ENCODE data around the gene ATXN1.

The ATXN1 gene

GRCh38 chr6:16696496-16696895 is 64.8 kb downstream of the ATXN1 start:
- DNase-seq: no peak

GRCh38 chr6:16694781-16695578 is 66.3 kb downstream of the ATXN1 start:
- DNase-seq: no peak

- no peak for DNase-seq
These were observed 69.9 kb downstream of the ATXN1 start for GRCh38 chr6:16691324-16691723.

- no peak for DNase-seq
These were observed 70.6 kb downstream of the ATXN1 start for GRCh38 chr6:16690608-16691142.

GRCh38 chr6:16689788-16690607 is 71.3 kb downstream of the ATXN1 start:
- DNase-seq: no peak

GRCh38 chr6:16688984-16689636 is 72.2 kb downstream of the ATXN1 start:
- no peak for DNase-seq

GRCh38 chr6:16688436-16688835 is 72.8 kb downstream of the ATXN1 start:
- DNase-seq: no peak

GRCh38 chr6:16687045-16687444 is 74.2 kb downstream of the ATXN1 start:
- DNase-seq: peak; percentile 70

- DNase-seq: peak; percentile 34
These were observed 76.2 kb downstream of the ATXN1 start for GRCh38 chr6:16684896-16685554.

GRCh38 chr6:16684195-16684689 is 77.0 kb downstream of the ATXN1 start:
- peak; percentile 56 for DNase-seq

GRCh38 chr6:16683641-16684194 is 77.5 kb downstream of the ATXN1 start:
- peak; percentile 89 for DNase-seq

GRCh38 chr6:16681260-16681873 is 79.9 kb downstream of the ATXN1 start:
- DNase-seq: peak; percentile 20

GRCh38 chr6:16679050-16679449 is 82.2 kb downstream of the ATXN1 start:
- DNase-seq: no peak

GRCh38 chr6:16677458-16677857 is 83.8 kb downstream of the ATXN1 start:
- no peak for DNase-seq

GRCh38 chr6:16676978-16677377 is 84.3 kb downstream of the ATXN1 start:
- DNase-seq: peak; percentile 55

- DNase-seq: no peak
These were observed 84.9 kb downstream of the ATXN1 start for GRCh38 chr6:16676376-16676775.

GRCh38 chr6:16674801-16675392 is 86.4 kb downstream of the ATXN1 start:
- DNase-seq: no peak

- DNase-seq: no peak
These were observed 88.1 kb downstream of the ATXN1 start for GRCh38 chr6:16673011-16673797.

- DNase-seq: peak; percentile 13
These were observed 89.7 kb downstream of the ATXN1 start for GRCh38 chr6:16671302-16672289.

Measured in NCI-H69 (cell line).